Peyer's patch (tissue), 4 donors: ENCODE data around the gene CARTPT.

Experiments used
- CTCF ChIP-seq, 6 experiments: fragments of 450-650 bp in 4 of 6; fragments of 200-600 bp in 2 of 6; sonication (generic) in 1 of 6; IDR thresholded peaks; one replicate each; pipeline ENCODE4 v1.5.1; 2017 to 2019; ENCODE audit warnings: antibody characterized with exemption in 6 of 6, mild to moderate bottlenecking in 3 of 6, moderate library complexity in 1 of 6
- POLR2A ChIP-seq, 2 donors: fragments of 450-650 bp; IDR thresholded peaks; one replicate each; pipeline ENCODE4 v1.5.1; 2017; ENCODE audit warnings: antibody characterized with exemption in 2 of 2, mild to moderate bottlenecking in 2 of 2, moderate library complexity in 2 of 2

DNA sequence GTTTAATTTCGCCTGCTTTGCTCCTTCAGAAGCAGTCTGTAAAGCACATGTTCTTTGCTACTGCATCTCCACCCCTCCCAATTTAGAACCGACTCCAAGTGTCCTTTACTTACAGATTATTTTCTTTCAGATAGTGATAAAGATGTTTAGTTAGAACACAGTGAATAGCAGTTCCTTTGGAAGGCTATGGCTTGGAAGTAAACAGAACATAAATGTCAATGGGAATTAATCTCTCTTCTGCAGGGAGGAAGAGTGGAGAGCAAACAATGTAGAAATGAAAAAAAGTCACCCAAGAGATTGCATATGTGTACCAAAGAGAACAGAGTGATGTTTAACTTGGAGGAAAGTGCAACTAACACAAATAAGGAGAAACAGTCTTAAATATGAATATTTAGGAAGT lies 4.2 kb upstream of the CARTPT start:
- TF ChIP-seq POLR2A (IDR thresholded peaks at IDR 0.05) = no peak
- no peak for TF ChIP-seq CTCF (IDR thresholded peaks at IDR 0.05)
